GM18909 (cell line): Measurements from ENCODE around the gene EVC.
"Not testable (repeated sequence)": the region's sequence is repeated elsewhere in the genome, so short reads cannot be mapped to it uniquely, and the experiment has no call there.

Experiments
- ATAC-seq: cut with Tn5 transposase; IDR thresholded peaks from one replicate; pipeline ENCODE4 v1.9.1; 2021; ENCODE audit warnings: mild to moderate bottlenecking; ENCODE audit not compliant: unreplicated experiment, poor library complexity

The EVC gene

GRCh38 chr4:5828005-5828391 lies 117.0 kb downstream of the EVC start:
- no peak for ATAC-seq

DNA sequence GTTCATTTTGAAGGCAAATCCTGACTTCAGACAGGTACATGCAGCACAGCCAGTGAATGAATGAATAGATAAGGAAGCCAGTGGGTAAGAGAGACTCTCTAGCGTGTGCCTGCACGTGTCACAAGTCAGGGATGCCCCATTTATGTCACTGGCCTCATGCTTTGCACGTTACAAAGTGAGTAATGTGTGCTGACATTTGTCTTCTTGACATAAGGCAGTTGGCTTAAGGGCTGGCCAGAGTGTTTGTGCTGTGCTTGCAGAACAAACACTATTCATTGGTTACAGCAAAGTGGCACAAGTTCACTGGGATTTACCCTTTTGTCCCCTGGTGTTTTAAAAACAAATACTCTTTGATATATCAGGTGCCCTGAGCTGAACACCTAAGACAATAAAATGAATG lies 125.9 kb downstream of the EVC start:
- no peak for ATAC-seq

DNA sequence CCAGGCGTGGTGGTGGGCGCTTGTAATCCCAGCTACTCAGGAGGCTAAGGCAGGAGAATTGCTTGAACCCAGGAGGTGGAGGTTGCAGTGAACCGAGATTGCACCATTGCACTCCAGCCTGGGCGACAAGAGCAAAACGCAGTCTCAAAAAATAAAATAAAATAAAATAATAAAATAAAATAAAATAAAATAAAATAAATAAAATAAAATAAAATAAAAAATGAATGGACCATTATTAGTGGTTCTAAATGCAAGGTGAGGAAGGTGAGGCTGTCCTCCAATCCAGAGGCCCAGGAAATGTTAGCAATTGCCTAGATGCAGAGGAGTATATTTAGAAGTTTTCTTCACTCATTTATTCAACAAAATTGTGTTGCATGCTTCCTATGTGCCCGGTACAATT lies 126.5 kb downstream of the EVC start:
- not testable (repeated sequence) for ATAC-seq

DNA sequence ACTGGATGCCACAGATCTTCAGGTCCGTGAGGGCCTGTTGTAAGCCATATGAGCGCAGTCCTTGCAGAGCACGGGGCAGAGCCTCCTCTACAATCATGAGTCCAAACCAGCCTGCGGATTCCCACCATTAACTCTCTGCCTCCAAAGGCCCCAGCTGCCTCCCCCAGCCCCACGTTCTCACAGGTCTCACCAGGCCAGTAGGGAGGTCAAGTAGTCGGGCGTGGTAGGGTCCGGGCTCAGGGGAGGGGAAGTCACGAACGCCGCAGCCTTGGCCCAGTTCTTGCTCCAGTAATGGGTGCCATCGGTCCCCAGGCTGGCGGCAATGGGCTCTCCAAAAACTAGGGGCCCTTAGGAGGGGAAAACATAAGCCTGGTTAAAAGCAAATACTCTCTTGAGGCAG lies 128.3 kb downstream of the EVC start:
- no peak for ATAC-seq

GRCh38 chr4:5839751-5840674 lies 129.0 kb downstream of the EVC start:
- ATAC-seq = no peak

GRCh38 chr4:5842456-5842855 lies 131.5 kb downstream of the EVC start:
- no peak for ATAC-seq

- ATAC-seq = no peak
These were observed 132.9 kb downstream of the EVC start for GRCh38 chr4:5843573-5844530.

DNA sequence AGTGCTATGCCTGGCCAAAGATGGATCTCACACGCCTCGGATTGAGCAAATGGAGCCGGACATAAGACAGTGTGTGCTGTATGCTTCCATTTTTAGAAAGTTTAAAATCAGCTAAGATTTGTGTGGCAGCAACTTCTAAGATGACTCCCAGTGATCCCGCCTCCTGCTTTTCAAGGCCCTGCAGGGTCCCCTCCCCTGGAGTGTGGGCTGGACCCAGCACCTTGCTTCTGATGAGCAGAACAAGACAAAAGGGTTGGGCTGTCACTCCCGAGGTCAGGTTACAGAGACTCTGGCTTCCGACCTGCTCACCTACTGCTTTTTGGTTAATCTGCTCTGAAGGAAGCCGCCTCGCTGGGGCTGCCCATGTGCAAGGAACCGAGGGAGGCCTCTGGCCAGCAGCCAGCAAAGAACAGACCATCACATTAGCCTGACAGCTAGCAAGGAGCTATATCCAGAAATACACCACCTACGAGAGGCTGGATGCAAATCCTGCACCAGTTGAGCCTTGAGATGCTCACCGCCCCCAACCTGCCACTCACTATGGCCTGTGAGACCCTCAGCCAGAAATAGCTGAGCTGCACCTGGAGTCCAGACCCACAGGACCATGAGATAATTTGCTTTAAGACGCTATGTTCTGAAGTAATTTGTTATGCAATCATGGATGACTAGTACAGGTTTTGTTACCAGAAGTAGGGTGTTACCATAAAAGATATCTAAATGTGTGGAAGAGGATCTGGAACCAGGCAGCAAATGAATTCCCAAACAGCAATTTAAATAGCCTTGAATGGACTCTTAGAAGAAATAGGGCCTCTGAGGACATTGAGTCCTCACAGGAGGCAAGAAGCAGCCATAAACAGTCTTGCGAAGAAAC lies 134.3 kb downstream of the EVC start:
- no peak for ATAC-seq

DNA sequence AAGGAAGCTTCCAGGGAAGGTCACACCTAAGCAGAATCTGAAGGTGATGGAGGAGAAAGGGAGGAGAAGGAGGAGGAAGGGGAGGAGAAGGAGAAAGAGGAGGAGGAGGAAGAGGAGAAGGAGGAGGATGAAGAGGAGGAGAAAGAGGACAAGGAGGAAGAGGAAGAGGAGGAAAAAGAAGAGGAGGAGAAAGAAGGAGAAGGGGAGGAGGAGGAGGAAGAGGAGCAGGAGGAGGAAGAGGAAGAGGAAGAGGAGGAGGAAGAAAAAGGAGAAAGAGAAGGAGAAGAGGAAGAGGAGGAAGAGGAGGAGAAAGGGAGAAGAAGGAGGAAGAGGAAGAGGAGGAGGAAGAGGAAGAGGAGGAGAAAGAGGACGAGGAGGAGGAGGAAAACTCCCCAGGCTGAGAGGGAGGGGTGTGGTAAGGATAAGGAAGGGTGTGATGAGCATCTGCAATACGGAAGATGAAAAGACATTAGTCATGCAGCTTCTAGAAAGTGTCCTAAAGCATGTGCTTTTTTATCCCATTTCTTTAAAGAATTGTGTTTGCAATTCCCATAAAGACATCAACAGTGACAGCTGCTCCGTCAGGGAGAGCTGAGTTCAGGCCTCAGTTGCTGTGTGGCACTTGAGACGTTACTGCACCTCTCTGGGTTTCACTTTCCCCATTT lies 140.8 kb downstream of the EVC start:
- ATAC-seq = no peak

DNA sequence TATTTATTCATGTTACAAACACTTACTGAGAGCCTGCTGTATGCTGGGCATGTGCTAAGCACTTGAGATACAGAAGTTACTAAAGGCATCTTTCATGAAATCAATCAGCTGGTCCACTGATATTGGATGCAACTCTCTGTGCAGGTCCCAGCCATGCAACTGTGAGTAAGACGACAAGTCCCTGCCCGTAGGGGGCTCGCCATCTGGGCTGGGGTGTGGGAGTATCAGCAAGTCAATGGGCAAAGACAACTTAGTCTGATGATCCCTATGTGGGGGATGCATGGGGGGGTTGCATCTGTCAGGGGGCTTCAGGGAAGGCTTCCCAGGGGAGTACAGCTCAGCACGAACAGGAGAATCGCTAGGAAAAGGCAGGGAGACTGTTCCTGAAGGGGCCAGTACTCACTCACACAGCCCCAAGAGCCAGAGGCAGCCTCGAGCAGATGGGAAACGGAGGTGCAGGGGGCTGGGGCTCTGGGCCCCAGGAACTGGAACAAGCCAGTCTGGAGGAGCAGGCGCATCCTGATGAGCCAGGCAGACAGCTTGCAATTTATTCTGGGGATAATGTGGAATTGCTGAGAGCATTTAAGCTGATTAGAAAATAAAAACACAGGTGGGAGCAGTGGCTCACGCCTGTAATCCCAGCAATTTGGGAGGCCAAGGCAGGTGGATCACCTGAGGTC lies 141.7 kb downstream of the EVC start:
- no peak for ATAC-seq

- no peak for ATAC-seq
These were observed 143.9 kb downstream of the EVC start for GRCh38 chr4:5854929-5855328.

- ATAC-seq = not testable (repeated sequence)
These were observed 145.4 kb downstream of the EVC start for GRCh38 chr4:5856362-5856761.

GRCh38 chr4:5857199-5857598 lies 146.2 kb downstream of the EVC start:
- no peak for ATAC-seq

DNA sequence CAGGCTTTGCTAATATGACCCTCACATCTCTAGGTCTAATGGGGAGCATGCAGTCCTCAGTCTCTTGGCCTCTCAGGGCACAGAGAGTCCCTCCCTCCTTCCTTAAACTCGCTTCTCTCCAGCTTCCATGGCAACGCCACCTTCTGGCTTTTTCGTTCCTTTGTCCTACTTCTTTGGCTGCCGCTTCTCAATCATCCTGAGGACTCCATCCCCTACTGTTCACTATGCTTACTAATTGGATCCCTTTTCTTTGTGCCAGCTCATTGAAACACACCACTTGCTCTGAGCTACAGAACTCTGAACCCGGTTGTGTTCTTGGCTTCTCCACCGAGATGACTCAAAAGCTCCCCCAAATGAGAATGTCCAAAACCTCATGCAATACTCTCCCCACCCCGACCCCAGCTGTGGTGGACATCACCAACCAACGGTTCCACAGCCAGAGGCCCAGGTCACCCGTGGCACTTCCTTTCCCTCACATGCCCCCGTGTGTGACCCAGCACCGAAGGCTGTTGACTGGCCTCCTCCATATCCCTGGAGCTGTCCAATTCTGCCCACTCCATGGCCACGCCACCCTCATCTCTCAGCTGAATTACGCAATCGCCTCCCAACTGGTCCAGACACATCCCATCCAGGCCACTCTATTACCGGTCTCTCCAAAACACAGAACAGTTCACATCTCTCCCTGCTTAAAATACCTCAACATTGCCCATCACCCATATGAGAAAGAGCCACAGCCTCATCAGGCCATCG lies 147.2 kb downstream of the EVC start:
- no peak for ATAC-seq

GRCh38 chr4:5863461-5864113 lies 152.6 kb downstream of the EVC start:
- no peak for ATAC-seq
